Keratinocyte (primary cell): ENCODE data around the gene GABPB2. TPM values are rescaled to one million over a fixed set of nuclear protein-coding genes. Genes with fewer than 3 reads are reported as not detected.

Source experiments
- DNase-seq: peaks from one replicate; pipeline ENCODE4 v3.0.0-alpha.2; 2011; ENCODE audit warnings: low read depth, missing footprints, low spot score
- FAIRE-seq: peaks from 2 replicates; lab custom pipeline; 2011; peaks lifted over from hg19 to GRCh38; lab: Jason Lieb, UNC
- H2AFZ ChIP-seq: 2 replicates; pipeline ENCODE4 v1.6.0; 2012; ENCODE audit warnings: low read length, control low read depth, inconsistent platforms; ENCODE audit not compliant: control insufficient read depth
- H3K27ac ChIP-seq: 2 replicates; pipeline ENCODE4 v1.5.1; 2011; ENCODE audit warnings: low read length; ENCODE audit not compliant: control insufficient read depth, insufficient read depth
- H3K27me3 ChIP-seq: 3 replicates; pipeline ENCODE4 v1.6.0; 2011; ENCODE audit warnings: low read length; ENCODE audit not compliant: control insufficient read depth, insufficient read depth; ENCODE audit errors: extremely low read depth
- H3K36me3 ChIP-seq, 2 experiments: 2 replicates in 1 of 2; 3 replicates in 1 of 2; pipeline ENCODE4 v1.5.1; 2011; ENCODE audit warnings: low read length in 2 of 2, mild to moderate bottlenecking in 1 of 2; ENCODE audit not compliant: control insufficient read depth in 2 of 2, insufficient read depth in 2 of 2; ENCODE audit errors: extremely low read depth in 1 of 2
- H3K4me1 ChIP-seq: 3 replicates; pipeline ENCODE4 v1.5.1; 2011; ENCODE audit warnings: low read length; ENCODE audit not compliant: control insufficient read depth, insufficient read depth; ENCODE audit errors: extremely low read depth
- H3K4me2 ChIP-seq: 3 replicates; pipeline ENCODE4 v1.6.0; 2011; ENCODE audit warnings: low read depth, low read length; ENCODE audit not compliant: control insufficient read depth, insufficient read depth; ENCODE audit errors: extremely low read depth
- H3K4me3 ChIP-seq, 3 experiments: fragments of 200-600 bp in 1 of 3; sonication (generic) in 1 of 3; 2 replicates in 2 of 3; 3 replicates in 1 of 3; pipeline ENCODE4 v1.5.1; 2011 to 2016; ENCODE audit warnings: low read length in 3 of 3, mild to moderate bottlenecking in 3 of 3, control low read depth in 2 of 3, inconsistent platforms in 1 of 3, low read depth in 1 of 3, mixed read lengths in 1 of 3, mixed run types in 1 of 3, moderate library complexity in 1 of 3; ENCODE audit not compliant: control insufficient read depth in 2 of 3, insufficient read depth in 2 of 3; ENCODE audit errors: extremely low read depth in 1 of 3
- H3K79me2 ChIP-seq: 2 replicates; pipeline ENCODE4 v1.6.0; 2012; ENCODE audit warnings: low read length; ENCODE audit not compliant: control insufficient read depth, insufficient read depth
- H3K9ac ChIP-seq: 3 replicates; pipeline ENCODE4 v1.6.0; 2011; ENCODE audit warnings: low read length; ENCODE audit not compliant: control insufficient read depth, insufficient read depth; ENCODE audit errors: extremely low read depth
- H3K9me1 ChIP-seq: 3 replicates; pipeline ENCODE4 v1.6.0; 2011; ENCODE audit warnings: low read length; ENCODE audit not compliant: control insufficient read depth, insufficient read depth; ENCODE audit errors: extremely low read depth
- H3K9me3 ChIP-seq: 2 replicates; pipeline ENCODE4 v1.5.1; 2012; ENCODE audit warnings: low read depth, low read length; ENCODE audit not compliant: control insufficient read depth
- H4K20me1 ChIP-seq: 3 replicates; pipeline ENCODE4 v1.6.0; 2011; ENCODE audit warnings: low read length; ENCODE audit not compliant: control insufficient read depth, insufficient read depth; ENCODE audit errors: extremely low read depth
- CTCF ChIP-seq, 3 experiments: IDR thresholded peaks in 1 of 3; conservative IDR thresholded peaks in 1 of 3; optimal IDR thresholded peaks in 1 of 3; 2 replicates in 2 of 3; 3 replicates in 1 of 3; pipeline versions ENCODE3 to v1.5.1; 2011; ENCODE audit warnings: low read length in 3 of 3, mild to moderate bottlenecking in 3 of 3, moderate library complexity in 2 of 3, control low read depth in 1 of 3, inconsistent platforms in 1 of 3; ENCODE audit not compliant: insufficient read depth in 2 of 3; ENCODE audit errors: extremely low read depth in 1 of 3
- EZH2 ChIP-seq: IDR thresholded peaks from one replicate; pipeline ENCODE4 v1.6.1; 2012; ENCODE audit warnings: inconsistent platforms, mild to moderate bottlenecking, low read length, moderate library complexity
- dilution Hi-C: fragments of 300-500 bp; cut with MboI; formaldehyde crosslinking; loops from one replicate; pipeline ENCODE4 v1.7.0; 2020; ENCODE audit warnings: low sequenced_read_pairs; ENCODE audit not compliant: extremely low pct_ligation_motif_present
- polyA plus RNA-seq, 5 experiments: library from polyadenylated mRNA; depleted of rRNA in 3 of 5; stranded (reverse) in 3 of 5; stranded (forward) in 1 of 5; unstranded in 1 of 5; fragments of >200 nt; gene quantifications; 1 replicate in 1 of 5; 2 replicates in 3 of 5; 3 replicates in 1 of 5; pipeline versions ENCODE4 v1.2.1 to v1.2.3, GENCODE V29; 2011 to 2012; ENCODE audit warnings: missing spikeins in 2 of 5, low read depth in 1 of 5, low replicate concordance in 1 of 5

Gene GABPB2
- polyA plus RNA-seq, 1 donor (not counting 4 experiments of a cell fraction or from before 2014, with no cell fraction given), result 13.3 TPM

GRCh38 chr1:151106894-151107293, 36.3 kb downstream of the GABPB2 start:
- no peak overlapping the region for H3K4me3 ChIP-seq
- no peaks in the 10 kb centered on the region for H3K9me3 ChIP-seq
- H2AFZ ChIP-seq, result no peak overlapping the region
- no peak overlapping the region for H3K27ac ChIP-seq
- no peak overlapping the region for H3K9ac ChIP-seq
- no peaks in the 10 kb centered on the region for H3K79me2 ChIP-seq
- H4K20me1 ChIP-seq, result no peaks in the 10 kb centered on the region
- no peak overlapping the region for H3K4me2 ChIP-seq
- no peak for DNase-seq
- FAIRE-seq, result peak; percentile 5
- dilution Hi-C loops, result no loop called here
- no peaks in the 10 kb centered on the region for H3K36me3 ChIP-seq
- no peaks in the 10 kb centered on the region for H3K9me1 ChIP-seq
- H3K27me3 ChIP-seq, result no peaks in the 10 kb centered on the region
- TF ChIP-seq CTCF (optimal IDR thresholded peaks at IDR 0.05 in 1 of 3, IDR thresholded peaks at IDR 0.05 in 1 of 3, conservative IDR thresholded peaks at IDR 0.05 in 1 of 3; ENCODE audit: extremely low read depth in 1 of 3, insufficient read depth in 2 of 3, low read length in 3 of 3) (no peak), EZH2 (no peak)
- H3K4me1 ChIP-seq, result no peaks in the 10 kb centered on the region

- Histone ChIP-seq H3K9ac (no peak overlapping the region), H4K20me1 (no peaks in the 10 kb centered on the region), H3K4me3 (no peak overlapping the region), H2AFZ (no peak overlapping the region), H3K36me3 (no peaks in the 10 kb centered on the region), H3K27me3 (no peaks in the 10 kb centered on the region), H3K4me1 (no peaks in the 10 kb centered on the region), H3K27ac (no peak overlapping the region), H3K9me3 (no peaks in the 10 kb centered on the region), H3K4me2 (no peak overlapping the region), H3K79me2 (no peaks in the 10 kb centered on the region), H3K9me1 (no peaks in the 10 kb centered on the region)
- DNase-seq (no peak), FAIRE-seq (no peak)
- dilution Hi-C loops, result no loop called here
- no peak for TF ChIP-seq EZH2
- TF ChIP-seq CTCF (optimal IDR thresholded peaks at IDR 0.05 in 1 of 3, IDR thresholded peaks at IDR 0.05 in 1 of 3, conservative IDR thresholded peaks at IDR 0.05 in 1 of 3; ENCODE audit: extremely low read depth in 1 of 3, insufficient read depth in 2 of 3, low read length in 3 of 3), result no peak
Measured at GRCh38 chr1:151108331-151108730, 37.8 kb downstream of the GABPB2 start.
